Trophoblast cell (in vitro differentiated cells and primary cell): Measurements from ENCODE around the gene ZMYM4.

Experiments
- DNase-seq, 2 donors: peaks; one replicate each; pipeline ENCODE4 v3.0.0-alpha.2; 2016
- H2AFZ ChIP-seq: 2 replicates; pipeline ENCODE4 v1.6.1; 2013; ENCODE audit warnings: low read length, moderate library complexity, mild to moderate bottlenecking; ENCODE audit not compliant: insufficient read depth, poor library complexity
- H2AK5ac ChIP-seq: 2 replicates; pipeline ENCODE4 v1.6.1; 2013; ENCODE audit warnings: mild to moderate bottlenecking, low read length
- H2BK120ac ChIP-seq: 2 replicates; pipeline ENCODE4 v1.6.1; 2013; ENCODE audit warnings: low read length, mild to moderate bottlenecking, moderate library complexity; ENCODE audit not compliant: insufficient read depth, poor library complexity
- H2BK12ac ChIP-seq: 2 replicates; pipeline ENCODE4 v1.6.1; 2013; ENCODE audit warnings: mild to moderate bottlenecking, low read length, moderate library complexity
- H2BK5ac ChIP-seq: 2 replicates; pipeline ENCODE4 v1.6.1; 2013; ENCODE audit warnings: low read length, low read depth, moderate library complexity, mild to moderate bottlenecking; ENCODE audit not compliant: poor library complexity
- H3K14ac ChIP-seq: 2 replicates; pipeline ENCODE4 v1.6.1; 2013; ENCODE audit warnings: mild to moderate bottlenecking, low read length
- H3K18ac ChIP-seq: 2 replicates; pipeline ENCODE4 v1.6.1; 2013; ENCODE audit warnings: mild to moderate bottlenecking, low read length
- H3K23ac ChIP-seq: 2 replicates; pipeline ENCODE4 v1.6.1; 2013; ENCODE audit warnings: low read length
- H3K27ac ChIP-seq: 2 replicates; pipeline ENCODE4 v1.5.1; 2013; ENCODE audit warnings: low read depth, mild to moderate bottlenecking, inconsistent platforms, low read length, moderate library complexity
- H3K27me3 ChIP-seq: 2 replicates; pipeline ENCODE4 v1.6.1; 2013; ENCODE audit warnings: inconsistent platforms, mild to moderate bottlenecking, low read length, moderate library complexity; ENCODE audit not compliant: insufficient read depth
- H3K36me3 ChIP-seq, 2 experiments: 1 replicate in 1 of 2; 2 replicates in 1 of 2; pipeline ENCODE4 v1.6.1; 2013; ENCODE audit warnings: low read length in 2 of 2, mild to moderate bottlenecking in 2 of 2, moderate library complexity in 1 of 2; ENCODE audit not compliant: insufficient read depth in 2 of 2, control insufficient read depth in 1 of 2
- H3K4ac ChIP-seq: 2 replicates; pipeline ENCODE4 v1.6.1; 2013; ENCODE audit warnings: low read depth, mild to moderate bottlenecking, low read length, moderate library complexity
- H3K4me1 ChIP-seq, 2 experiments: 1 replicate in 1 of 2; 2 replicates in 1 of 2; pipeline ENCODE4 v1.6.1; 2013; ENCODE audit warnings: low read length in 2 of 2, mild to moderate bottlenecking in 2 of 2, moderate library complexity in 1 of 2; ENCODE audit not compliant: insufficient read depth in 2 of 2, control insufficient read depth in 1 of 2
- H3K4me2 ChIP-seq: 2 replicates; pipeline ENCODE4 v1.6.1; 2013; ENCODE audit warnings: inconsistent platforms, mild to moderate bottlenecking, low read length, moderate library complexity
- H3K4me3 ChIP-seq: 2 replicates; pipeline ENCODE4 v1.5.1; 2013; ENCODE audit warnings: mild to moderate bottlenecking, low read depth, low read length, inconsistent platforms
- H3K79me1 ChIP-seq: one replicate; pipeline ENCODE4 v1.6.1; 2013; ENCODE audit warnings: low read length
- H3K79me2 ChIP-seq: 2 replicates; pipeline ENCODE4 v1.6.1; 2013; ENCODE audit warnings: low read length, mild to moderate bottlenecking; ENCODE audit not compliant: control insufficient read depth, insufficient read depth, poor library complexity
- H3K9ac ChIP-seq: 2 replicates; pipeline ENCODE4 v1.6.1; 2013; ENCODE audit warnings: mild to moderate bottlenecking, low read length
- H3K9me3 ChIP-seq: 2 replicates; pipeline ENCODE4 v1.6.1; 2013; ENCODE audit warnings: low read depth, mild to moderate bottlenecking, control low read depth, inconsistent platforms, low read length; ENCODE audit not compliant: insufficient read depth
- H4K12ac ChIP-seq: 2 replicates; pipeline ENCODE4 v1.6.1; 2013; ENCODE audit warnings: low read depth, mild to moderate bottlenecking, low read length, moderate library complexity
- H4K8ac ChIP-seq: 2 replicates; pipeline ENCODE4 v1.6.1; 2013; ENCODE audit warnings: low read depth, mild to moderate bottlenecking, low read length, moderate library complexity
- H4K91ac ChIP-seq: one replicate; pipeline ENCODE4 v1.6.1; 2013; ENCODE audit warnings: low read depth, mild to moderate bottlenecking, low read length, moderate library complexity
- WGBS: extraction: QIAGEN DNeasy Blood & Tissue Kit; methylation state at CpG from one replicate; pipeline ENCODE4 v1.1.7; 2013; ENCODE audit warnings: missing lambda C conversion rate; ENCODE audit not compliant: insufficient read length, insufficient coverage; ENCODE audit errors: extremely low coverage; 5-methylcytosine and 5-hydroxymethylcytosine counted together

The ZMYM4 gene

GRCh38 chr1:35305383-35305782 lies 36.9 kb downstream of the ZMYM4 start:
- H3K9ac ChIP-seq, result no peak overlapping the region
- H3K9me3 ChIP-seq, result no peaks in the 10 kb centered on the region
- H4K12ac ChIP-seq, result no peak overlapping the region
- no CpG with 5 or more reads among the region's 3 CpGs for WGBS
- no peaks in the 10 kb centered on the region for H3K79me1 ChIP-seq
- H4K91ac ChIP-seq, result no peak overlapping the region
- H3K79me2 ChIP-seq, result no peaks in the 10 kb centered on the region
- H3K4me2 ChIP-seq, result no peak overlapping the region
- H2AFZ ChIP-seq, result no peak overlapping the region
- H3K4me3 ChIP-seq, result no peak overlapping the region
- no peak overlapping the region for H3K23ac ChIP-seq
- no peak overlapping the region for H2BK120ac ChIP-seq
- H3K4ac ChIP-seq, result no peak overlapping the region
- no peak for DNase-seq
- no peak overlapping the region for H3K18ac ChIP-seq
- H3K27me3 ChIP-seq, result no peaks in the 10 kb centered on the region
- H2AK5ac ChIP-seq, result no peak overlapping the region
- no peak overlapping the region for H3K14ac ChIP-seq
- H2BK5ac ChIP-seq, result no peak overlapping the region
- H3K36me3 ChIP-seq, result peaks cover 0 to 3% of the 10 kb centered on the region in 2 experiments
- no peaks in the 10 kb centered on the region for H3K4me1 ChIP-seq
- H2BK12ac ChIP-seq, result no peak overlapping the region
- no peak overlapping the region for H4K8ac ChIP-seq
- H3K27ac ChIP-seq, result no peak overlapping the region

- peaks cover 3% of the 10 kb centered on the region for H3K79me2 ChIP-seq
- H3K27ac ChIP-seq, result no peak overlapping the region
- H3K79me1 ChIP-seq, result no peaks in the 10 kb centered on the region
- no peak for DNase-seq
- H3K36me3 ChIP-seq, result peaks cover 2% of the 10 kb centered on the region in 2 experiments
- no peak overlapping the region for H2BK120ac ChIP-seq
- no peak overlapping the region for H3K18ac ChIP-seq
- WGBS, result no CpG with 5 or more reads among the region's 3 CpGs
- H4K91ac ChIP-seq, result no peak overlapping the region
- no peak overlapping the region for H4K8ac ChIP-seq
- no peak overlapping the region for H3K23ac ChIP-seq
- no peak overlapping the region for H3K9ac ChIP-seq
- H2AFZ ChIP-seq, result no peak overlapping the region
- no peak overlapping the region for H2BK12ac ChIP-seq
- H3K4me3 ChIP-seq, result no peak overlapping the region
- H3K4me2 ChIP-seq, result no peak overlapping the region
- H3K14ac ChIP-seq, result no peak overlapping the region
- H2BK5ac ChIP-seq, result no peak overlapping the region
- H3K4me1 ChIP-seq, result no peaks in the 10 kb centered on the region
- no peaks in the 10 kb centered on the region for H3K9me3 ChIP-seq
- no peak overlapping the region for H4K12ac ChIP-seq
- H3K27me3 ChIP-seq, result no peaks in the 10 kb centered on the region
- H2AK5ac ChIP-seq, result no peak overlapping the region
- no peak overlapping the region for H3K4ac ChIP-seq
Observed at GRCh38 chr1:35315649-35316048, 47.1 kb downstream of the ZMYM4 start.

GRCh38 chr1:35316264-35316663 lies 47.8 kb downstream of the ZMYM4 start:
- no peak overlapping the region for H4K8ac ChIP-seq
- H3K4ac ChIP-seq, result no peak overlapping the region
- WGBS, result no CpG with 5 or more reads among the region's 1 CpG
- no peak overlapping the region for H2BK12ac ChIP-seq
- no peak overlapping the region for H2AFZ ChIP-seq
- H2BK120ac ChIP-seq, result no peak overlapping the region
- H4K91ac ChIP-seq, result no peak overlapping the region
- H2AK5ac ChIP-seq, result no peak overlapping the region
- H3K18ac ChIP-seq, result no peak overlapping the region
- H3K14ac ChIP-seq, result no peak overlapping the region
- no peaks in the 10 kb centered on the region for H3K79me1 ChIP-seq
- no peak overlapping the region for H3K9ac ChIP-seq
- no peak overlapping the region for H3K4me3 ChIP-seq
- H3K23ac ChIP-seq, result no peak overlapping the region
- no peak overlapping the region for H3K4me2 ChIP-seq
- H3K4me1 ChIP-seq, result no peaks in the 10 kb centered on the region
- DNase-seq, result no peak
- H3K27ac ChIP-seq, result no peak overlapping the region
- no peaks in the 10 kb centered on the region for H3K9me3 ChIP-seq
- no peaks in the 10 kb centered on the region for H3K27me3 ChIP-seq
- peaks cover 3% of the 10 kb centered on the region for H3K79me2 ChIP-seq
- H2BK5ac ChIP-seq, result no peak overlapping the region
- no peak overlapping the region for H4K12ac ChIP-seq
- no peaks in the 10 kb centered on the region for H3K36me3 ChIP-seq

- H2BK12ac ChIP-seq, result no peak overlapping the region
- H3K18ac ChIP-seq, result no peak overlapping the region
- H3K4me2 ChIP-seq, result no peak overlapping the region
- no peak overlapping the region for H3K23ac ChIP-seq
- H2AFZ ChIP-seq, result no peak overlapping the region
- H3K9me3 ChIP-seq, result no peaks in the 10 kb centered on the region
- H2BK120ac ChIP-seq, result no peak overlapping the region
- H3K4ac ChIP-seq, result no peak overlapping the region
- no peak overlapping the region for H2BK5ac ChIP-seq
- no peak overlapping the region for H3K14ac ChIP-seq
- no peak overlapping the region for H4K91ac ChIP-seq
- no peak overlapping the region for H3K27ac ChIP-seq
- H3K4me1 ChIP-seq, result no peaks in the 10 kb centered on the region
- H4K8ac ChIP-seq, result no peak overlapping the region
- no peak for DNase-seq
- no peaks in the 10 kb centered on the region for H3K27me3 ChIP-seq
- peaks cover 3% of the 10 kb centered on the region for H3K79me2 ChIP-seq
- no peak overlapping the region for H4K12ac ChIP-seq
- no CpG with 5 or more reads among the region's 4 CpGs for WGBS
- H3K4me3 ChIP-seq, result no peak overlapping the region
- H3K36me3 ChIP-seq, result no peaks in the 10 kb centered on the region
- H3K9ac ChIP-seq, result no peak overlapping the region
- no peaks in the 10 kb centered on the region for H3K79me1 ChIP-seq
- no peak overlapping the region for H2AK5ac ChIP-seq
Observed at GRCh38 chr1:35319988-35320713, 51.6 kb downstream of the ZMYM4 start.
